CD4-positive, alpha-beta memory T cell (primary cell): Measurements from ENCODE around the gene OBSCN. TPM values are rescaled to one million over a fixed set of nuclear protein-coding genes. Genes with fewer than 3 reads are reported as not detected.

ENCODE experiments used
- CTCF ChIA-PET: fragments of 350-600 bp; sonication (Branson Sonifier 250); formaldehyde crosslinking; loops from one replicate; lab custom pipeline; 2021; ENCODE audit warnings: inconsistent platforms; ENCODE audit not compliant: partially characterized antibody; lab: Charles Lee
- POLR2A ChIA-PET: fragments of 350-600 bp; sonication (Branson Sonifier 250); formaldehyde crosslinking; loops from one replicate; lab custom pipeline; 2021; ENCODE audit not compliant: partially characterized antibody; lab: Charles Lee
- DNase-seq, 5 donors: peaks; one replicate each; pipeline versions ENCODE4 v3.0.0 to v3.0.0-alpha.2; 2020 to 2022; ENCODE audit warnings: mixed read lengths in 1 of 5
- H3K27ac ChIP-seq: one replicate; pipeline ENCODE4 v1.7.0; 2013; ENCODE audit warnings: low read depth, low read length
- H3K27me3 ChIP-seq: 2 replicates; pipeline ENCODE4 v1.7.0; 2013; ENCODE audit warnings: mild to moderate bottlenecking, low read length, moderate library complexity; ENCODE audit not compliant: insufficient read depth
- H3K36me3 ChIP-seq: 2 replicates; pipeline ENCODE4 v1.7.0; 2013; ENCODE audit warnings: mild to moderate bottlenecking, low read length, moderate library complexity; ENCODE audit not compliant: insufficient read depth
- H3K4me1 ChIP-seq: 2 replicates; pipeline ENCODE4 v1.7.0; 2013; ENCODE audit warnings: mild to moderate bottlenecking, low read length, moderate library complexity; ENCODE audit not compliant: insufficient read depth
- H3K4me3 ChIP-seq, 2 donors: one replicate each; pipeline ENCODE4 v1.7.0; 2013; ENCODE audit warnings: low read length in 2 of 2, mild to moderate bottlenecking in 1 of 2
- H3K9me3 ChIP-seq, 2 donors: one replicate each; pipeline ENCODE4 v1.7.0; 2013; ENCODE audit warnings: low read length in 2 of 2, control low read depth in 1 of 2; ENCODE audit not compliant: control insufficient read depth in 1 of 2
- H3K27ac Mint-ChIP-seq, 7 donors: one replicate each; pipeline ENCODE4 v1.8.0; 2020 to 2021; ENCODE audit warnings: mixed read lengths in 7 of 7, mild to moderate bottlenecking in 6 of 7, inconsistent platforms in 3 of 7, moderate library complexity in 3 of 7
- H3K27me3 Mint-ChIP-seq, 2 donors: one replicate each; pipeline ENCODE4 v1.8.0; 2020 to 2021; ENCODE audit warnings: mixed read lengths in 2 of 2
- H3K36me3 Mint-ChIP-seq, 2 donors: one replicate each; pipeline ENCODE4 v1.8.0; 2020 to 2021; ENCODE audit warnings: mixed read lengths in 2 of 2, inconsistent platforms in 1 of 2, mild to moderate bottlenecking in 1 of 2
- H3K4me1 Mint-ChIP-seq, 4 donors: one replicate each; pipeline ENCODE4 v1.8.0; 2020 to 2021; ENCODE audit warnings: mixed read lengths in 4 of 4, mild to moderate bottlenecking in 1 of 4
- H3K4me3 Mint-ChIP-seq, 8 donors: one replicate each; pipeline ENCODE4 v1.8.0; 2020 to 2021; ENCODE audit warnings: mixed read lengths in 8 of 8, mild to moderate bottlenecking in 7 of 8, moderate library complexity in 6 of 8, inconsistent platforms in 3 of 8
- H3K9me3 Mint-ChIP-seq, 8 donors: one replicate each; pipeline ENCODE4 v1.8.0; 2020 to 2021; ENCODE audit warnings: mixed read lengths in 8 of 8, mild to moderate bottlenecking in 5 of 8, inconsistent platforms in 3 of 8, moderate library complexity in 1 of 8
- intact Hi-C: fragments of 100-400 bp; cut with micrococcal nuclease; formaldehyde crosslinking; loops from one replicate; pipeline ENCODE4 v1.15.1; 2023
- polyA plus RNA-seq, 2 donors: library from polyadenylated mRNA; unstranded; fragments of 300-500 nt; fragmentation: Illumina TruSeq; gene quantifications; one replicate each; pipeline ENCODE4 v1.2.3, GENCODE V29; 2021
- total RNA-seq, 2 experiments: library from RNA; stranded (reverse); gene quantifications; one replicate each; pipeline ENCODE4 v1.2.3, GENCODE V29; 2021

OBSCN gene
- total and polyA plus RNA-seq, 4 experiments from 2014 or later, result 0.19 to 91.4 (median 39.8) TPM

GRCh38 chr1:228305721-228306152 lies 97.9 kb downstream of the OBSCN start:
- Mint-ChIP-seq H3K27me3 (no peaks in the 10 kb centered on the region), H3K4me3 (no peak overlapping the region), H3K27ac (no peak overlapping the region), H3K4me1 (peaks cover 0 to 2% (median 0%) of the 10 kb centered on the region in 4 donors), H3K36me3 (peaks cover 26 to 37% of the 10 kb centered on the region in 2 donors), H3K9me3 (peaks cover 0 to 41% (median 30%) of the 10 kb centered on the region in 8 donors)
- Histone ChIP-seq H3K4me3 (no peak overlapping the region), H3K9me3 (peaks cover 0 to 18% of the 10 kb centered on the region in 2 donors), H3K36me3 (no peaks in the 10 kb centered on the region), H3K4me1 (no peaks in the 10 kb centered on the region), H3K27ac (no peak overlapping the region), H3K27me3 (no peaks in the 10 kb centered on the region)
- no peak for DNase-seq
- POLR2A ChIA-PET, result no interaction called here
- intact Hi-C loops, result no loop called here
- CTCF ChIA-PET, result no interaction called here

- CTCF ChIA-PET, result no interaction called here
- H3K9me3 Mint-ChIP-seq, result peaks cover 0 to 33% (median 24%) of the 10 kb centered on the region in 8 donors
- POLR2A ChIA-PET, result no interaction called here
- DNase-seq, result no peak
- no peaks in the 10 kb centered on the region for H3K36me3 ChIP-seq
- H3K9me3 ChIP-seq, result peaks cover 0 to 18% of the 10 kb centered on the region in 2 donors
- no peak overlapping the region for H3K27ac ChIP-seq
- H3K27me3 ChIP-seq, result no peaks in the 10 kb centered on the region
- no peak overlapping the region for H3K27ac Mint-ChIP-seq
- no peak overlapping the region for H3K4me3 ChIP-seq
- H3K36me3 Mint-ChIP-seq, result peaks cover 21 to 30% of the 10 kb centered on the region in 2 donors
- intact Hi-C loops, result no loop called here
- H3K27me3 Mint-ChIP-seq, result no peaks in the 10 kb centered on the region
- H3K4me3 Mint-ChIP-seq, result no peak overlapping the region
- peaks cover 0 to 2% (median 0%) of the 10 kb centered on the region in 4 donors for H3K4me1 Mint-ChIP-seq
- no peaks in the 10 kb centered on the region for H3K4me1 ChIP-seq
Measured at GRCh38 chr1:228306275-228307217, 98.7 kb downstream of the OBSCN start.

- H3K4me1 Mint-ChIP-seq, result peaks cover 0 to 2% (median 0%) of the 10 kb centered on the region in 4 donors
- CTCF ChIA-PET, result no interaction called here
- peaks cover 0 to 27% (median 16%) of the 10 kb centered on the region in 8 donors for H3K9me3 Mint-ChIP-seq
- H3K27ac Mint-ChIP-seq, result no peak overlapping the region
- Histone ChIP-seq H3K4me3 (no peak overlapping the region), H3K4me1 (no peaks in the 10 kb centered on the region), H3K9me3 (peaks cover 0 to 10% of the 10 kb centered on the region in 2 donors), H3K27ac (no peak overlapping the region), H3K36me3 (no peaks in the 10 kb centered on the region), H3K27me3 (no peaks in the 10 kb centered on the region)
- no peak overlapping the region for H3K4me3 Mint-ChIP-seq
- POLR2A ChIA-PET, result no interaction called here
- peaks cover 14 to 22% of the 10 kb centered on the region in 2 donors for H3K36me3 Mint-ChIP-seq
- H3K27me3 Mint-ChIP-seq, result no peaks in the 10 kb centered on the region
- DNase-seq, result no peak
- intact Hi-C loops, result no loop called here
Measured at GRCh38 chr1:228307218-228308023, 99.6 kb downstream of the OBSCN start.

- H3K27ac Mint-ChIP-seq, result no peak overlapping the region
- no peaks in the 10 kb centered on the region for H3K36me3 ChIP-seq
- DNase-seq, result no peak
- ChIA-PET POLR2A (no interaction called here), CTCF (no interaction called here)
- no peak overlapping the region for H3K27ac ChIP-seq
- H3K36me3 Mint-ChIP-seq, result peaks cover 13 to 20% of the 10 kb centered on the region in 2 donors
- peaks cover 0 to 26% (median 14%) of the 10 kb centered on the region in 8 donors for H3K9me3 Mint-ChIP-seq
- peaks cover 0 to 2% (median 0%) of the 10 kb centered on the region in 4 donors for H3K4me1 Mint-ChIP-seq
- H3K27me3 Mint-ChIP-seq, result no peaks in the 10 kb centered on the region
- H3K4me1 ChIP-seq, result no peaks in the 10 kb centered on the region
- H3K9me3 ChIP-seq, result peaks cover 0 to 9% of the 10 kb centered on the region in 2 donors
- H3K4me3 ChIP-seq, result no peak overlapping the region
- intact Hi-C loops, result no loop called here
- no peak overlapping the region for H3K4me3 Mint-ChIP-seq
- no peaks in the 10 kb centered on the region for H3K27me3 ChIP-seq
Measured at GRCh38 chr1:228308085-228308601, 100.3 kb downstream of the OBSCN start.

GRCh38 chr1:228308628-228309325 lies 100.9 kb downstream of the OBSCN start:
- intact Hi-C loops, result no loop called here
- no peaks in the 10 kb centered on the region for H3K27me3 ChIP-seq
- no peak overlapping the region for H3K4me3 ChIP-seq
- no peak overlapping the region for H3K27ac ChIP-seq
- Mint-ChIP-seq H3K27ac (no peak overlapping the region), H3K4me1 (peaks cover 0 to 2% (median 0%) of the 10 kb centered on the region in 4 donors), H3K4me3 (no peak overlapping the region), H3K36me3 (peaks cover 9 to 17% of the 10 kb centered on the region in 2 donors), H3K27me3 (no peaks in the 10 kb centered on the region), H3K9me3 (peaks cover 0 to 22% (median 11%) of the 10 kb centered on the region in 8 donors)
- CTCF ChIA-PET, result no interaction called here
- DNase-seq, result no peak
- POLR2A ChIA-PET, result interaction anchor here (1.0 kb wide), 1 partner anchor 143 kb away, joined by 3 read pairs; the partner anchor contains the start of gene IBA57
- no peaks in the 10 kb centered on the region for H3K4me1 ChIP-seq
- no peaks in the 10 kb centered on the region for H3K36me3 ChIP-seq
- peaks cover 0 to 7% of the 10 kb centered on the region in 2 donors for H3K9me3 ChIP-seq

GRCh38 chr1:228309326-228310067 lies 101.7 kb downstream of the OBSCN start:
- Mint-ChIP-seq H3K4me1 (peaks cover 0 to 2% (median 0%) of the 10 kb centered on the region in 4 donors), H3K9me3 (peaks cover 0 to 16% (median 7%) of the 10 kb centered on the region in 8 donors), H3K4me3 (no peak overlapping the region), H3K27me3 (no peaks in the 10 kb centered on the region), H3K27ac (no peak overlapping the region), H3K36me3 (peaks cover 7 to 10% of the 10 kb centered on the region in 2 donors)
- H3K27me3 ChIP-seq, result no peaks in the 10 kb centered on the region
- ChIA-PET POLR2A (interaction anchor here (1.0 kb wide), 1 partner anchor 144 kb away, joined by 3 read pairs; the partner anchor contains the start of gene IBA57), CTCF (no interaction called here)
- no peak overlapping the region for H3K4me3 ChIP-seq
- DNase-seq, result no peak
- H3K36me3 ChIP-seq, result no peaks in the 10 kb centered on the region
- peaks cover 0 to 7% of the 10 kb centered on the region in 2 donors for H3K9me3 ChIP-seq
- intact Hi-C loops, result no loop called here
- H3K27ac ChIP-seq, result no peak overlapping the region
- no peaks in the 10 kb centered on the region for H3K4me1 ChIP-seq
